Smooth muscle cell (in vitro differentiated cells): ENCODE data around the gene SEC23IP. TPM values are rescaled to one million over a fixed set of nuclear protein-coding genes. Genes with fewer than 3 reads are reported as not detected.

Experiments
- DNase-seq: peaks from one replicate; lab custom pipeline; 2025; ENCODE audit not compliant: unreplicated experiment; lab: John Stamatoyannopoulos, UW
- H2AFZ ChIP-seq: fragments of 200-600 bp; sonication (generic); 2 replicates; pipeline ENCODE4 v1.6.0; 2016; ENCODE audit warnings: antibody characterized with exemption, low read depth, mild to moderate bottlenecking
- H3F3A ChIP-seq: fragments of 200-600 bp; sonication (generic); 2 replicates; pipeline ENCODE4 v1.6.0; 2017; ENCODE audit warnings: antibody characterized with exemption, low read depth
- H3K27ac ChIP-seq: fragments of 200-600 bp; sonication (generic); 2 replicates; pipeline ENCODE4 v1.5.1; 2016; ENCODE audit warnings: low read depth, mild to moderate bottlenecking
- H3K27me3 ChIP-seq: fragments of 200-600 bp; sonication (generic); 2 replicates; pipeline ENCODE4 v1.6.1; 2016; ENCODE audit warnings: low read depth, mild to moderate bottlenecking
- H3K36me3 ChIP-seq: fragments of 200-600 bp; sonication (generic); 2 replicates; pipeline ENCODE4 v1.5.1; 2016; ENCODE audit warnings: low read depth
- H3K4me1 ChIP-seq: fragments of 200-600 bp; sonication (generic); 2 replicates; pipeline ENCODE4 v1.5.1; 2016; ENCODE audit warnings: low read depth
- H3K4me2 ChIP-seq: fragments of 200-600 bp; sonication (generic); 2 replicates; pipeline ENCODE4 v1.6.0; 2016; ENCODE audit warnings: mild to moderate bottlenecking
- H3K4me3 ChIP-seq: fragments of 200-600 bp; sonication (generic); 2 replicates; pipeline ENCODE4 v1.5.1; 2016; ENCODE audit warnings: mild to moderate bottlenecking
- H3K79me2 ChIP-seq: fragments of 200-600 bp; sonication (generic); 2 replicates; pipeline ENCODE4 v1.6.0; 2016; ENCODE audit warnings: low read depth, mild to moderate bottlenecking
- H3K9ac ChIP-seq: fragments of 200-600 bp; sonication (generic); 2 replicates; pipeline ENCODE4 v1.6.0; 2016; ENCODE audit warnings: low read depth
- H3K9me3 ChIP-seq: fragments of 200-600 bp; sonication (generic); replicated peaks from 2 replicates; pipeline ENCODE4 v1.5.1; 2016; ENCODE audit warnings: low read depth
- H4K20me1 ChIP-seq: fragments of 200-600 bp; sonication (generic); 2 replicates; pipeline ENCODE4 v1.6.0; 2016; ENCODE audit warnings: low read depth
- WGBS: methylation state at CpG from one replicate; pipeline ENCODE4 v1.1.7; 2016; ENCODE audit warnings: low lambda C conversion rate; 5-methylcytosine and 5-hydroxymethylcytosine counted together
- polyA plus RNA-seq: library from polyadenylated mRNA; unstranded; fragments of >200 nt; fragmentation: Nextera tagmentation; extraction: Ambion mirVana; gene quantifications from 2 replicates; pipeline ENCODE4 v1.2.1, GENCODE V29; 2016
- total RNA-seq: library from RNA; depleted of rRNA; stranded (reverse); fragments of >200 nt; gene quantifications from 2 replicates; pipeline ENCODE4 v1.2.3, GENCODE V29; 2014
- TF ChIP-seq, protein P1 (sequence below): fragments of 200-600 bp; sonication (generic); IDR thresholded peaks from 2 replicates; pipeline ENCODE4 v1.5.1; 2017; ENCODE audit warnings: borderline replicate concordance, mild to moderate bottlenecking, antibody characterized with exemption; ENCODE audit not compliant: insufficient read depth, poor library complexity, severe bottlenecking

SEC23IP gene
- total and polyA plus RNA-seq, 2 experiments from 2014 or later = 35.9 to 49.4 TPM

DNA sequence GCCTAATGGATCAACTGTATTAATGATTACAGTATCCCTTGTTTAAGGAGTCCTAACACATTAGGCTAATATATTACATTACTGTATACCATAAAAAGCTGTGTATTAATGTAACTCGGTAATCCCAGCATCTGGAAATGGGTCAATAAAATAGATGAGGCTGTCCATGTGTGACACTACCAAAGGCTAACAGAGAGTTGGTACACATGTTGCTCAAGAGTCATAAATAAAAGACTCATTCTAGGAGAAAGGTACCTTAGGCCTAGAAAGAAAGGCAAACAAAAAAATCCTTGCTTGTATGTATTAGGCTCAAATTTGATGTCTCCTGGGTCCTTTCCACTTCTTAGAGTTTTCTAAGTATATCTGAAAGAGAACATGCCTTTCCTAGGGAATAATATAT lies 34.5 kb upstream of the SEC23IP start:
- no peak overlapping the region for H3K27ac ChIP-seq
- WGBS = 97% methylated on average over 1 of the region's 1 CpG
- peaks cover 72% of the 10 kb centered on the region for H3K79me2 ChIP-seq
- no peaks in the 10 kb centered on the region for H3K4me1 ChIP-seq
- H2AFZ ChIP-seq = no peak overlapping the region
- no peaks in the 10 kb centered on the region for H3K9me3 ChIP-seq
- no peaks in the 10 kb centered on the region for H3K27me3 ChIP-seq
- TF ChIP-seq, protein P1, sequence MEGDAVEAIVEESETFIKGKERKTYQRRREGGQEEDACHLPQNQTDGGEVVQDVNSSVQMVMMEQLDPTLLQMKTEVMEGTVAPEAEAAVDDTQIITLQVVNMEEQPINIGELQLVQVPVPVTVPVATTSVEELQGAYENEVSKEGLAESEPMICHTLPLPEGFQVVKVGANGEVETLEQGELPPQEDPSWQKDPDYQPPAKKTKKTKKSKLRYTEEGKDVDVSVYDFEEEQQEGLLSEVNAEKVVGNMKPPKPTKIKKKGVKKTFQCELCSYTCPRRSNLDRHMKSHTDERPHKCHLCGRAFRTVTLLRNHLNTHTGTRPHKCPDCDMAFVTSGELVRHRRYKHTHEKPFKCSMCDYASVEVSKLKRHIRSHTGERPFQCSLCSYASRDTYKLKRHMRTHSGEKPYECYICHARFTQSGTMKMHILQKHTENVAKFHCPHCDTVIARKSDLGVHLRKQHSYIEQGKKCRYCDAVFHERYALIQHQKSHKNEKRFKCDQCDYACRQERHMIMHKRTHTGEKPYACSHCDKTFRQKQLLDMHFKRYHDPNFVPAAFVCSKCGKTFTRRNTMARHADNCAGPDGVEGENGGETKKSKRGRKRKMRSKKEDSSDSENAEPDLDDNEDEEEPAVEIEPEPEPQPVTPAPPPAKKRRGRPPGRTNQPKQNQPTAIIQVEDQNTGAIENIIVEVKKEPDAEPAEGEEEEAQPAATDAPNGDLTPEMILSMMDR = no peak
- H3K36me3 ChIP-seq = peaks cover 15% of the 10 kb centered on the region
- H4K20me1 ChIP-seq = peaks cover 44% of the 10 kb centered on the region
- no peak overlapping the region for H3K9ac ChIP-seq
- no peak overlapping the region for H3K4me3 ChIP-seq
- peaks cover 12% of the 10 kb centered on the region for H3F3A ChIP-seq
- H3K4me2 ChIP-seq = no peak overlapping the region
- DNase-seq = no peak

DNA sequence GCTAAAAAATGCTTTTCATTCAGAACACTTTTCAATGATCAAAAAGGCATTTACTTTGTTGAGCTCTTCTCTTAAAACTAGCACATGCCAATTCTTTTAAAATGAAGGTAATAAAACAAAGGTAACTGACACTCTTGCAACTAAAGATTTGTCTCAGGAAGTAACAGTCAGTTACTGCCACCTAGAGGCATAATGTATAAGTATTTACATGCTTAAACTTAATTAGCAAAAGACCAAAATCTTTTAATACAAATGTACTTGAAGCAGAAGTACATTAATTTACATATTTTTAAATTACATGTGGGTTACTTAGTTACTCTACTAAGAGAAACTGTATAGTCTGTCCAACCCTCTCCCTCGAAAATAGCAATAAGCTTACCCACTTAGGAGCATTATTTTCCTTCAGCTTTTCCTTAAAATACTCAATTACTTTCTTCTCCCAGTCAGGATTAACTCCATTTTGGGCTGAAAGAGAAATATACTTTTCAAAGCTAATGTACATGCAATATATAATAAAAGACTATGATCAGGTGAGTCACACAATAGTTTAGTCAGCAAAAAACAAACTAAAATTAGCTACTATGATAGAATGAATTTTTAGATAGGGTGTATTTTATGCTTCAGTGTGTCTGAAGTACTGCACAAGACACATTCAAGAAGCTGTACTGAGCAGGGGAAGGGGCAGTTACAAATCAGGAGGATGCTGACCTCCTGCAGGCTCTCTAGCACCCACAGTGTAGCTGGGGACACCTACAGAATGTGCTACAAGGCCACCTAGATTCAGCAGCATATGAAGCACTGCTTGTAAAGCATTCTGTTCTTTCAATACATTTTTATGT lies 32.9 kb upstream of the SEC23IP start:
- H3K4me1 ChIP-seq = no peaks in the 10 kb centered on the region
- H2AFZ ChIP-seq = no peak overlapping the region
- peak overlapping the region; percentile 3 for H3K27ac ChIP-seq
- no peak overlapping the region for H3K4me2 ChIP-seq
- TF ChIP-seq, protein P1 = peak; percentile 70
- H3K4me3 ChIP-seq = no peak overlapping the region
- peaks cover 87% of the 10 kb centered on the region for H3K79me2 ChIP-seq
- H3F3A ChIP-seq = peaks cover 12% of the 10 kb centered on the region
- H4K20me1 ChIP-seq = peaks cover 54% of the 10 kb centered on the region
- H3K27me3 ChIP-seq = no peaks in the 10 kb centered on the region
- 68% methylated on average over 1 of the region's 1 CpG for WGBS
- DNase-seq = no peak
- H3K36me3 ChIP-seq = peaks cover 15% of the 10 kb centered on the region
- no peak overlapping the region for H3K9ac ChIP-seq
- H3K9me3 ChIP-seq = no peaks in the 10 kb centered on the region

DNA sequence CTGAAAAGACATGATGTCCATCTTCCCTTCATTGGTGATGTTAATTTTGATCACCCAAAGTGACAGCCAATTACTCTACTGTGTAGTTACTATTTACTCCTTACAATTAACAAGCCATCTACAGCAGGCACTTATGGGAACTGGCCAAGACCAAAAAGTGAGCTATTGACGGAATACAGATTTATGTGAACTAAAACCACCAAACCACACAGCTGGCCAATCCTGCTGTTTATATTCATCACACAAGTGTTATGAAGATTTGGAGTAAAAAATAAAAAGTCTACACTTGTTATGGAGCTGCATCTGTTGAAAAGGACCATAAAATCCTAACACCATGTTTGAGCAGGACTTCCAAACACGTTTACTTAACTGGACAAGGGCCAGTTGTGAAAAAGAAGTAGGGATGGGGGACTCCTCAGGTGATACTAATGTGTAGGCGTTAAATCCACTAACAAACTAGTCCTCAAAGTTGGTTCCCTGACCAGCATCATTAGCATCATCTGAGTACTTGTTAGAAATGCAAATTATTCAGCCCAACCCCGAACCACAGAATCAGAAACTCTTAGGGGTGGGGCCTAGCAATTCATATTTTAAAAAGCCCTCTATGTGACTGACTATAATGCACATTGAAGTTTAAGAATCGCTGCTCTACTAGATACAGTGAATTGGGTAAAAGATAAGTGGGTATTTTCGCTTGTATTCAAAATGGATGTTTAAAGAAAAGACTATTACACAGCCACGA lies 31.5 kb upstream of the SEC23IP start:
- Histone ChIP-seq H3K36me3 (peaks cover 15% of the 10 kb centered on the region), H3F3A (peaks cover 12% of the 10 kb centered on the region), H3K27ac (no peak overlapping the region), H3K4me3 (no peak overlapping the region), H2AFZ (no peak overlapping the region), H3K27me3 (no peaks in the 10 kb centered on the region), H3K4me2 (no peak overlapping the region), H3K9ac (no peak overlapping the region), H3K4me1 (no peaks in the 10 kb centered on the region), H3K79me2 (peaks cover 91% of the 10 kb centered on the region), H3K9me3 (no peaks in the 10 kb centered on the region), H4K20me1 (peaks cover 68% of the 10 kb centered on the region)
- WGBS = 73% methylated on average over 7 of the region's 7 CpGs
- TF ChIP-seq, protein P1 = no peak
- no peak for DNase-seq
